ENCODE results near the gene ZNF830.

- TF ChIP-seq EZH2 (IDR thresholded peaks at IDR 0.05; ENCODE audit: borderline replicate concordance, low read length) (no peak), CTCF (conservative IDR thresholded peaks at IDR 0.05 in 1 of 2, IDR thresholded peaks at IDR 0.05 in 1 of 2; ENCODE audit: extremely low read depth in 1 of 2, insufficient read depth in 1 of 2, low read depth in 1 of 2, low read length in 2 of 2) (no peak)
These were observed 30.3 kb downstream of the ZNF830 start for GRCh38 chr17:34991606-34992005.

Measured in mammary epithelial cell (primary cell).